GM12864 (cell line): ENCODE results near the gene SFXN4.
A peak's percentile ranks its signal among the peaks of the same experiment; 100 is the strongest.
"Not testable (repeated sequence)": the region's sequence is repeated elsewhere in the genome, so short reads cannot be mapped to it uniquely, and the experiment has no call there.

Source experiments
- DNase-seq: peaks from one replicate; pipeline ENCODE4 v3.0.0-alpha.2; 2011; ENCODE audit warnings: low read depth
- H3K4me3 ChIP-seq: 2 replicates; pipeline ENCODE4 v1.5.1; 2011; ENCODE audit warnings: mild to moderate bottlenecking, low read depth, low read length, control low read depth
- CTCF ChIP-seq: IDR thresholded peaks from 2 replicates; pipeline ENCODE4 v1.5.1; 2011; ENCODE audit warnings: low read depth, mild to moderate bottlenecking, moderate library complexity, low read length, control low read depth, inconsistent platforms; ENCODE audit errors: missing control alignments

Gene SFXN4

DNA sequence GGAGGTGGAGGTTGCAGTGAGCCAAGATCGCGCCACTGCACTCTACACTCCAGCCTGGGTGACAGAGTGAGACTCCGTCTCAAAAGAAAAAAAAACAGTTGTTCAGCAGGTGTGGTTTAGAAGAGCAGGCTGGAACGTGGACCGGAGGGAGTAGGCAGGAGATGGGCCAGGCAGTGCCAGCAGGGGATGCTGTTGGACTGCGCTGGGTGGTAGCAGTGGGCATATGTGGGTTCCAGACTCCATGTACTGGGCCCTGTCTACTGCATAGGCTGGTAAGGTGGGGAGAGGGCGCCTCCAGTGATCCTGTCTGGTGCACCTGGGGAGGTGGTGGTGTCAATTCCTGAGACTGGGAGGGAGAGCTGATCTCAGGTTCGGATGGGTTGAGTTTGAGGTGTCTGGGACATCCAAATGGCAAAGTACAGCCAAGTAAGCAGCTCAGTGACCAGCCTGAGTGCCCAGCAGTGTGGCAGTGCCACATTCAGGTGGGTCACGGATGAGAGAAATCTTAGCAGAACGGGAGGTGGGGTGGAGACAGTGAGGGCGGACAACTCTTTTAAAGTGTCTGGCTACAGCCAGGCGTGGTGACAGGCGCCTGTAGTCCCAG, 25.9 kb downstream of the SFXN4 start:
- TF ChIP-seq CTCF: peak; percentile 79
- DNase-seq: no peak
- no peak overlapping the region for H3K4me3 ChIP-seq

GRCh38 chr10:119138346-119139306, 26.9 kb downstream of the SFXN4 start:
- DNase-seq: no peak
- no peak for TF ChIP-seq CTCF
- no peak overlapping the region for H3K4me3 ChIP-seq

- not testable (repeated sequence) for H3K4me3 ChIP-seq, DNase-seq
Observed at GRCh38 chr10:119137878-119138277, 27.6 kb downstream of the SFXN4 start.

DNA sequence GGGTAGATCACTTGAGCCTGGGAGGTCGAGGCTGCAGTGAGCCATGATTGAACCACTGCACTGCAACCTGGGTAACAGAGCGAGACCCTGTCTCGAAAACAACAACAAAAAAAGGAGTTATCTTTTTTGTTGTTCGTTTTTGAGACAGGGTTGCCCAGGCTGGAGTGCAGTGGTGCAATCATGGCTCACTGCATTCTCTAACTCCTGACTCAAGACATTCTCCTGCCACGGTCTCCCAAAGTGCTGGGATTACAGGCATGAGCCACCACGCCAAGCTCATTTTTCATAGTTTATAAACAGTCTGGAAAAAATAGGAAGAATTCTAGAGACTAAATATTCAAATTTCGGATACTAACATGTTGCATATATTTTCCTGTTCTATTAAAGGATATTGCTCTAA, 29.4 kb downstream of the SFXN4 start:
- DNase-seq: no peak
- TF ChIP-seq CTCF: no peak
- H3K4me3 ChIP-seq: no peak overlapping the region

- no peak for DNase-seq
- no peak overlapping the region for H3K4me3 ChIP-seq
- TF ChIP-seq CTCF: no peak
Observed at GRCh38 chr10:119135513-119135881, 30.0 kb downstream of the SFXN4 start.

GRCh38 chr10:119133949-119134348, 31.6 kb downstream of the SFXN4 start:
- DNase-seq: peak; percentile 41
- no peak for TF ChIP-seq CTCF
- H3K4me3 ChIP-seq: no peak overlapping the region

- DNase-seq: no peak
- no peak for TF ChIP-seq CTCF
- no peak overlapping the region for H3K4me3 ChIP-seq
Observed at GRCh38 chr10:119132521-119133345, 32.8 kb downstream of the SFXN4 start.
